Left kidney (tissue), 2 donors: ENCODE results near the gene RAMP1. TPM values are rescaled to one million over a fixed set of nuclear protein-coding genes. Genes with fewer than 3 reads are reported as not detected.
"Not testable (repeated sequence)": the region's sequence is repeated elsewhere in the genome, so short reads cannot be mapped to it uniquely, and the experiment has no call there.

Experiments used
- DNase-seq: peaks from one replicate; pipeline ENCODE4 v3.0.0-alpha.2; 2013
- polyA plus RNA-seq: library from polyadenylated mRNA; unstranded; fragments of 120-200 nt; gene quantifications from one replicate; pipeline ENCODE4 v1.2.1, GENCODE V29; 2013; ENCODE audit not compliant: insufficient read length

Gene RAMP1
- polyA plus RNA-seq, 1 donor, result 2.5 TPM

DNA sequence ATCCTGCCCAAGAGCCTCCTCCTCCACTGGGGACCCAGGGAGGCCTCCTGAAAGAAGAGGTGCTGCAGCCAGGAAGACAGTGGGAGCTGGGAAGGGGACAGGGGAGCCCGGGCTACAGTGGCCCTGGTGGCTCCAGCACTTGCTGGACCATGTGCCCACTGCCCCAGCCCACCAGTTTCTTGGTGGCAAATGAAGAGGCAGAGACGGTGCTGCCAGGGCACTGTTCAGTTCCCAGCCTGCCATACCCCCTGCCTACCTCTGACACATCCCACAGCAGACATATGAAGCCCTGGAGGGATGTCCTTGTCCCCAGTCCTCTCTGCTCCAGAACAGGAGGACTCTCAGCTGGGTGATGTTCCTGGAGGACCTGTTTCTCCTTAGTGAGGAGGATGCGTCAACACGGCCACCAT is 3.7 kb downstream of the RAMP1 start:
- no peak for DNase-seq

DNA sequence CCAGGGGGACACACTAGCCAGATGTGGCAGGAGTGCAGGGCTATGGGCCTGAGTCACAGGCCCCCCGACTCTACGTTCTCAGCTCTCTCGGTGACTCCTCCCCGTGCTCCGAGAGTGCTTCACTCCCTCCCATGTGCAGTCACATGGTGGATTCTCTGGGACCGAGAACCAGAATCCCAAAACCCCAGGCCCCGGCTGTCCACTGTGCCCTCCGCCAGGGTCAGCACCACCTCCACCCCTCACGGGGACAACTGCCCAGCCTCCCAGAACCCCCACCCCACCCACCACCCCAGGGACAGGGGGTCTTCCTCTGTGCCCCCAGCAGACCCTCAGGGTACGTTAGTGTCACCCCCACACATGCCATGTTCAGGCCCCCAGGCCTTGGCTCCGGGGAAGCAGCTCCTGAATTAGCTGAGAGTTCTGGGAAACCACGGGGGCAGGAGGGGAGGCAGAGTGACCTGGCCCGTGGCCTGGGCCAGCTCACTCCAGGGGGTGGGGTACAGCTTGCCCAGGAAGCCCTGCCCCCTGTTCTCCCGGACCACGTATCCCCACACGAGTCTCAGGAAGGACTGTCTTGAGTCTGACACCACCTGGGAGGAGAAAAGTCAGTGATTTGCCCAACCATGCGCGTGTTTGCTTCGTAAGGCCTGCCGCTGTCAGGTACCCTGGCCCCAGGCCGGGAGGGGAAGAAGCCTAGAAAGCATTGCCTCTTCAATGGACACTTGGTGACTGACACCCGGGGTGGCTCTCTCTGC is 4.4 kb downstream of the RAMP1 start:
- DNase-seq, result no peak

DNA sequence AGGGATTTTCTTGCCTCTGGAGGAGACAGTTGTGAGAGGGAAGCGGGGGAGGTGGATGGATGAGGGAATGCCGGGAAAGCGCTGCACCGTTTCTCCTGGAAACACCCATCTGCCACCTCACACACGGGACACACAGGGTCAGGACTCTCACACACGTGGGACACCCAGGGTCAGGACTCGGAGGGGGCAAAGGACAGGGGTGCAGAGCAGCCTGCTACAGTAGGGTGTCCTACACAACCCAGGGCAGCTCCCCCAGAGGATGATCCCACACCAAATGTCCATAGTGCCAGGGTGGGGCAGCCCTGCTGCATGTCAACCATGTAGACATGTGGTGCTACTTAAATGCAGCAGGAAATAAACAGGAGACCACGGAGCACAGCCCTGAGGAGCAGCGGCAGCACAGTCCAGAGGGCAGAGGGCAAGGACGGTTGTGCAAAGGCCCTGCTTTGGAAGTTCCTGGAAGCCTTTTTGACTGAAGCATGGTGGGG is 5.1 kb downstream of the RAMP1 start:
- no peak for DNase-seq

DNA sequence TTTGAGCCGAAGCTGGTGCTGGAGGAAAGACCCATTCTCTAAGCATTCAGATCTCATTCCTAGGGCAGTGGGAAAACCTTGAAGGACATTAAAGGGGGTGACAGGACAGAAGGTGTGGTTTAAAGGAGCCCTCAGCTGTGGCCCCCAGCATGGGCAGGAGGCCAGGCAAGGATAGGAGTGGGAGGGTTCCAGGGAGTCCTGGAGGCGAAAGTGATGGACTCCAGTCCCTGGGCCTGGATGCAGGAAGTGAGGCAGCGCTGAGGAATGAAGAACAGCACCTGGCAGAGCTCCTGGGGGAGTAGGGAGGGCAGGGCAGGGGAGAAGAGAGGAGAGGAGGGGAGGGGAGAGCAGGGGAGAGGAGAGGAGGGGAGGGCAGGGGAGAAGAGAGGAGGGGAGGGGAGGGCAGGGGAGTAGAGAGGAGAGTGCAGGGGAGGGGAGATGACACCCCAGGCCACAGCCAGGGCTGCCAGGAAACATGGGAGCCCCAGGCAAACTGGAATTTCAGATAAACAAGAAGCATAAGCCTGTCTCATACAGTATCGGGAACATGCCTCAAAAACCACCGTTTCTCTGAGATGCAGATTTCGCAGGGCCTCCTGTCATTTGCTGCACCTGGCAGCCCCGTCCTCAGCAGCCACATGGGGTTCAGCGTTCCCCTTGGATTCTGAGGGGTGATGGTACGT is 5.7 kb downstream of the RAMP1 start:
- no peak for DNase-seq

DNA sequence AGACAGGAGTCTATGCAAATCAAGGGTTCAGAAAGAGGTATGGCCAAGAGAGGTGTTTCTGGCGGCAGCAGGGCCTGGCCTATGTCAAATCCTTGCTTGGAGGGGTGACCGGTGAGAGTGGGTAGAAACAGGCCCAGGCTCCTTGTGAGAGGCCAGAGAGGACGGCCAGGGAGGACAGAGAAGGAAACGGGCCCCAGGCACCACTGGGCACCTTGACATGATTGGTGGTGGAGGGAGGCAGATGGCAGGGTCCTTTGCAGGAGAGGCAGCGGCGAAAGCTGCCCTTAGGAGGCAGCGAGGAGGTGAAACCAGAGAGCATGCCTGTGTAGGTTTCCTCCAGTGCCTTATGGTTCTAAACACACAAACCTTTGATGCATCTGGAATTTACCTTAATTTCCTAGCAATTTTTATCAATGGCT is 6.2 kb downstream of the RAMP1 start:
- DNase-seq, result no peak

DNA sequence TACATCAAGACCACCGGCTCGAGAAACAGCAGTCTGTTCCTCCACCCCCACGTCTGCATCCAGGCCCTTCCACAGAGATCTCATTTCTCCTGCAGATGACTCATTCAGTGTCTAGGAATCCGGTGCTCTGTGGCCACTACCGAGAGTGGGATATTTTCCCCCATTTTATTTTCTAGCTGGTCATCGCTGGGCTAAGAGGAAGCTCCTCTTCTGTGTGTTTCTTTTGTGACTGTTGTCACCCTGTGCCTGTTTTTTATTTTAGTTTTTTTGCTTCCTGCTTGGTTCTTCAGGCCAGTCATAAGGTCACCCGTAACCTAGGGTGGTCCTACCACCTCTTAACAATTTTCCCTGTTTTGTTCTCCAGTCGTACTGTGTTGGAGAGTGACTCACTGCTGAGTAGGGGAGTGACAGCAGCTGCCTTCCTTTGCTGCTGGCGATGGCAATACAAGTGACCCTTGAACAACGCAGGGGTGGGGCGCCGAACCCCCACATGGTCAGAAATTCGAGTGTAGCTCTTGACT is 6.7 kb downstream of the RAMP1 start:
- DNase-seq, result no peak

DNA sequence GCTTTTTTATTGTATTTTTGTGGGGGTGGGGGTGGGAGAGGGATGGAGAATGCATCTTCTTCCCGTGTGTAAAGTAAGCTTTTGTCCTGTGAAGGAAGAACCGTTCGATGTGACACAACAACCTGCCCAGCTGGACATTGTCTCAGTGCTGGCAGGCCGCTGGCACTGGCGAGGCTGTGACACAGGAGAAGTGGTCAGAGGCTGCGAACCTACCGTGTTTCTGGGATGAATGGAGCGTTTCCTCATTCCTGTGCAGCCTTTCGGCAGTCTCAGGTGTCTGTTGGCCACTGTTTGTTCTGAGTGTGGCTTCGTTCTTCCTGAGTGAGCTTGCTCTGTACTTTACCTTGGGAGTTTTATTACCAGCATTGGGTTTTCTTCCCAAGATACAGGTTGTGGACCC is 8.0 kb downstream of the RAMP1 start:
- DNase-seq, result no peak

DNA sequence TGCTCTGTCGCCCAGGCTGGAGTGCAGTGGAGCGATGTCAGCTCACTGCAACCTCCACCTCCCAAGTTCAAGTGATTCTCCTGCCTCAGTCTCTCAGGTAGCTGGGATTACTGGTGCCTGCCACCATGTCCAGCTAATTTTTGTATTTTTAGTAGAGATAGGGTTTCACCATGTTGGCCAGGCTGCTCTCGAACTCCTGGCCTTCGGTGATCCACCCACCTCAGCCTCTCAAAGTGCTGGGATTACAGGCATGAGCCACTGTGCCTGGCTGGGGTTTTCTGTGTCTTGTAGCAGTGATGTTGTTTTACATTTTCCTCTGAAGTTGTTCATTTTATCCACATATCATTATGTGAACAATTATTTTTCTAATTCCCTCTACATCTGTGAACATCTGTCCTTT is 8.7 kb downstream of the RAMP1 start:
- not testable (repeated sequence) for DNase-seq

DNA sequence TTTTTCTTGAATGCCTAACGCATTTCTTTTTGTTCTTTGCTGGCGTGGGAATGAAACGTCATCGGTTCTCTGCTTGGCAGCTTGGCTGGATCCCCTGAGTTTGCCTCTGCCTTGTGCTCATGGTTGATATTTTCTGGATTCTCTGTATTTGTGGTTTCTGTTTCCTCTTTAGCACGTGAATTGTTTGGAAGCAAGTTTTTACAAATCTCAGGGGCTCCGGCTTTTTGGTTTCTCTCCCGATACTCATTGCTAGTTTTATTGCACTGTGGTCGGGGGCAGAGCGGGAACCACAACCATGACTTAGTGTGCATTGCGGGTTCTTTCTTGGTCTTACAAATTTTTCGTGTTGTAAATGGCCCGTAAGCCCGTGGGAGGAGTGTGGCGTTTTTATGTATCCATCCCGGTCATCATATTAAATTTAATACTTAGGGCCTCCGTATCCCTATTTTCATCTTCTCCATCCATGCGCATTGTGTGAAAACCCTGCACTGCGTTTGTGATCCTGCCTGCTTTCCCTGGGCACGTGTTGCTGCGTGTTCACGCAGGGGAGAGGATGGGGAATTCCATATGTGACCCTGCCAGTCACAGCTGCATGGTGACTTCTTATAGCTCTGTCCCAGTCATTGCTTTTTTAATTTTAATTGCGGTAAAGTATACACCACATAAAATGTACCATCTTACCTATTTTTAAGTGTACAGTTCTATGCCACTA is 9.4 kb downstream of the RAMP1 start:
- DNase-seq, result no peak

DNA sequence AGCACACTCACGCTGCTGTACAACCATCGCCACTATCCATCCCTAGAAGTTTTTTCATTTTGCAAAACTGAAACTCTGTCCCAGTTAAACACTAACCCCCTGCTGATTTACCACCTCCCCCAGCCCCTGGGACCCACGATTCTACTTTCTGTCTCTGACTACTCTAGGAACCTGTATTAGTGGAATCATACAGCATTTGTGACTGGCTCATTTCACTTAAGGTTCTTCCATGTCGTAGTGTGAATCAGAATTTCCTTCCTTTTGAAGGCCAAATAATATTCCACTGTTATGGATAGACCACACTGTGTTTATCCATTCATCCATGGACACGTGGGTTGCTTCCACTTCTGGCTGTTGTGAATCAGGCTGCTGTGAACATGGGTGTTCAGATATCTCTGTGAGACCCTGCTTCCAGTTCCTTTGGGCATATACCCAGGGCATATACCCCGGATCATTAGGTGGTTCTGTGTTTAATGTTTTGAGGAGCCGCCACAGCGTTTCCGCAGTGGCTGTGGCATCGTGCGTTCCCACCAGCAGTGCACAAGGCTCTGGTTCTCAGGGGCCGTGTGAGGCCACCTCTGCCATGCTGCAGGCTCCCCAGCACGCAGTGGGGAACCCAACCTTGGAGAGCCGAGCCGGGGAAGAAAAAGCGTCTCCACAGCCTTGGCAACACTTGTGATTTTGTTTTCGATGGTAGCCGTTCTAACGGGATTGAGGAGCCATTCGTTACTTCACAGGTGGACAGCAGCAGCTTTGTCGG is 10.1 kb downstream of the RAMP1 start:
- no peak for DNase-seq

DNA sequence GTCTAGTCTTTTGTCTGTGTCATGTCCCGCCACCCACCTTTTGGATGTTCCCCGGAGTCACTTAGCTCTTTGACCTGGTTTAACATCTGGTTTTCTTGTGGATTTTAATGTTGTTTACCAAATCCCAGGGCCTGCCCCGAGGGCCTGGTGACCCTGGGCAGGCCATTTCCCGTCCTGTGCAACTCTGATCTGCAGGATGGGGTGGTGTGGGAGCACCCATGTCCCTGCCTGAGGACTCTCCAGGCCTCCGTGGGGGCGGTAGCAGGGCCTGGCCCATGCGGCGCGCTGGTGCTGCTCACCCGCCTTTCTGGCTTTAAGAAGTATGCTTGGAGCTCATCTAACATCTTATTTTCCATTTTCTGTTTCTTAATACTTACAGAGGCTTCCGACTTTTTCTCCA is 10.7 kb downstream of the RAMP1 start:
- DNase-seq, result no peak

DNA sequence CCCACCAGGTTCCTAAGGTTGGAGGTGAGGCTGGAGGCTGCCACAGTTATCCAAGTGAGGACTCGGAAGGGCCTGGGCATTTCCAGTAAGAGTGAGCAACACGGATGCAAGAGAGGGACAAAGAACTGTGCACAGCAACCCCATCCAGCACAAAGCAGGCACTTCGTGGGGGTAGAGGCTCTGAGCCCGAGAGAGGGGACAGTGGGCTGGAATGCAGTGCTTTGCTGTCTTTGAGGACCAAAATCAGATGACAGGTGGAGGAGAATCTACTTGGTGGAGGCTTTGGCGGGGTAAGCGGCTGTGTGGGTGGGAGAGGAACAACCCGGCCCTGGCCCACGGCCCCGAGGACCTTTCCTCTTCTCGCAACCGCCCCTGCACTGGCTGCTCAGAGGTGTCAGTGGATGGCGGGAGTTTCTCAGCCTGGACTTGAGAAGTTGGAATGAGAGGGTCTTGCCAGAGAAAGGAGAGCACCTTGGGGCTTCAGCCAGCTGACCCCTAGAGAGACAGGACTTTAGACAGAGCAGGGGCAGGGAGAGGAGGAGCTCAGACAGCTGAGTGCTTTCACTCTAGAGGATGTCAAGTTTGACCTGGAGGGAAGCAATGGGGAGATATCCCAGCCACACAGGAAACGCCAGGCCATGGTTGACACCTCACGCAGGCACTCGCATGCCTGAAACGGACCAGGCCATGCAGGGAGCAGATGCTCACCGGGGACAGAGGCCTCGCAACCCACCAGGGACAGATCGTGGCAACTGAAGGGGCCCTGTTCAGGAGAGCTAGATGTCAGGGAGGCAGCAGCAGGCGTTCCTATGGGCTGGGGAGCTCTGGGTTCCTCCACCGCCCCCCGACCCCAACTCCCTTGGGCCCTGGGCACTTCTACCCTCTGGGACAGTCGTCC is 11.6 kb downstream of the RAMP1 start:
- DNase-seq, result no peak

DNA sequence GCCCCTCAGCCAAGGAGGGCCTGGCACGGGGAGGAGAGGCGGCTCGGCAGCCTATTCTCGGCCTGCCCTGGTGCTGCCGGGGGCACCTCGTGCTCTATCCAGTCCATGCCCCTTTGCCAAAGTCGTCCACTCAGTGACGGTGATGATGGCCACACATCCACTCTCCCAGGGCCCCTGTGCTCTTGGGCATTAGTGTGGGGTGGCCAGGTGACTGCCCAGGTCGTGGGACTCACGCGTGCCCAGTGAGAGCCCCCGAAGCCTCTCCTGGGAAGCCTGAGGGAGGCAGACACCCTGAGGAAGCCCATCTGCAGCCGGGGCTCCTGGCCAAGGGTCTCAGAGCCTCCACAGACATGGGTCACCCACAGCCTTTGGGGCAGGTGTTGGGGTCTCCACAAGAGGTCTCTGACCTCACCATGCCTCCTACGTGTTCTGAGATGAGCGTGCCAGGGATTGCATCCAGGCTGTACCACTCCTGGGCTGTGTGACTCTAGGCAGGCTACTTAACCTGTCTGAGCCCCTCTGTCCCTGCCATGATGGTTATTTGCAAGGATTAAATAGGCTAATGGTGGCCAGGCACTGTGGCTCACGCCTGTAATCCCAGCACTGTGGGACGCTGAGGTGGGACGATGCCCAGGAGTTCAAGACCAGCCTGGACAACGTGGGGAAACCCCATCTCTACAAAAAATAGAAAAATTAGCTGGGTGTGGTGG is 12.9 kb downstream of the RAMP1 start:
- DNase-seq, result no peak

DNA sequence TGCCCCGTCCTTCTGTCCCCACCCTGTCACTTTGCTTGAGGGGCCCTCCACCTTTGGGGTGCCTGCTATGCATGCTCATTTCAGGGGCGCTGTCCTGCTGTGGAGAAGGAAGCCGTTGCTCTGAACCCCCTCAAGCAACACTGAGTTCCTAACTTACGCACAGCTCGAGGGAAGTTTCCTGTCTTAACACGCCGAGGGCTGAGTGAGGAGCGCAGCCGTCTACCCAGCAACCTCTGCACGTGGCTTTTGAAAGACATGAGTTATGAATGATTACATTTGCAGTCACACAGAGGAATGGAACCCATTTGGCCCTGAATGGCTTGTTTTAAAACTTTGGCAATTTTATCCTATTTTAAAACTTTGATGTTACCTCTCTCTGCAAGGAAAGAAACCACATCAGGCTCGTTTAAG is 14.0 kb downstream of the RAMP1 start:
- no peak for DNase-seq

DNA sequence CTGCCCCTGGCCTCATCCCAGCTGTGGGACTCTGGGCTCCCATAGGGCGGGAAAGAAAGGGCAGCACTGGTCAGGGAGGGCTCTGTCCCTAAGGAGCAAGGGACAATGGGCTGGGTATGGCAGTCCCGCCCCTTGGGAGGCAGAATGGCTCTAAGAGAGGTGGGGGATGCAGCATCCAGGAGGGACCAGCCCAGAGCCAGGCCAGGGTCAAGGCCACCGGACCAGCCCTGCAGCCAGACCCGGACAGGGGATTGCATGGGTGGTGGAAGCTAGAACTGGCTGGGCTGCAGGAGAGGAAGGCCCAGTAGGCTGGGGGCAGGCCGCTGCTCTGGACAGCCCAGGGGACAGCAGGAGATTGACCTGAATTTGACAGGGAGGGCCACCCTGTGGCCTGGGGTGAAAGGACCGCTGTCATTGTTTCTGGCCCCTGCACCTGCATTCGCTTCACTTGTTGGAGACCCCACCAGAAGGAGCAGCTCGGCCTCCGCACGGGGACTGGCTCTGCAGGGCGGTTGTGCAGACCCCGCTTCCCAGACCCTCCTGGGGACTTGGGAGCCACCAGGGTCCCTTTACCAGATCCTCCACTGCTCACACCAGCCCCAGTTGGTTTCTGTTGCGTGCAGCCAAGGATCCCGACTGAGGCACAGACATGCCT is 14.6 kb downstream of the RAMP1 start:
- DNase-seq, result no peak

DNA sequence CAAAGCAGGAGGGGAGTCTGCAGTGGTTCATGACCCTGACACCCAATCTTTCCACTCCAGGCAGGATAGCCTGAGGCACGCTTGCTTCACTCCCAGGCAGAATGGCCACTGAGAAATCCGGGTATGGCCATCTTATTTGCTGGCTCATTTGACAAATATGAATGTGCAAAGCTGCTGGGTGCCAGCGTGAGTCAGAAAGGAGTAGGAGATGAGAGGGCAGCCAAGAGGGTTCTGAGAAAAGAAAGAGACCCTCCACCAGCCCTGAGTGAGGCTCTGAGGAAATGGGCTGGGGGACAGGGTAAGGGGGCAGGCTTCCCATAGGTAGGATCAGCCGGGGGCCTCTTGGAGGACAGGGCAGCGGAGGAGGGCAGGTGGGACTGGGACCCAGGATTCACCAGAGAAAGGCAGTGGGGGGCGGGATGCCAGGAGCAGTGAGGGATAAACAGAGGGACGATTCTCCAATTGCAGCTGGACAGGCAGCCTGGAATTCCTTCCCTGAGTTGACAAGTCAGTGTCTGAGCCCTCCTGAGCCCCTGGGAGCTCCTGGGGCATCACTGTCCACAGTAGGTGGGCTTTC is 15.2 kb downstream of the RAMP1 start:
- no peak for DNase-seq

DNA sequence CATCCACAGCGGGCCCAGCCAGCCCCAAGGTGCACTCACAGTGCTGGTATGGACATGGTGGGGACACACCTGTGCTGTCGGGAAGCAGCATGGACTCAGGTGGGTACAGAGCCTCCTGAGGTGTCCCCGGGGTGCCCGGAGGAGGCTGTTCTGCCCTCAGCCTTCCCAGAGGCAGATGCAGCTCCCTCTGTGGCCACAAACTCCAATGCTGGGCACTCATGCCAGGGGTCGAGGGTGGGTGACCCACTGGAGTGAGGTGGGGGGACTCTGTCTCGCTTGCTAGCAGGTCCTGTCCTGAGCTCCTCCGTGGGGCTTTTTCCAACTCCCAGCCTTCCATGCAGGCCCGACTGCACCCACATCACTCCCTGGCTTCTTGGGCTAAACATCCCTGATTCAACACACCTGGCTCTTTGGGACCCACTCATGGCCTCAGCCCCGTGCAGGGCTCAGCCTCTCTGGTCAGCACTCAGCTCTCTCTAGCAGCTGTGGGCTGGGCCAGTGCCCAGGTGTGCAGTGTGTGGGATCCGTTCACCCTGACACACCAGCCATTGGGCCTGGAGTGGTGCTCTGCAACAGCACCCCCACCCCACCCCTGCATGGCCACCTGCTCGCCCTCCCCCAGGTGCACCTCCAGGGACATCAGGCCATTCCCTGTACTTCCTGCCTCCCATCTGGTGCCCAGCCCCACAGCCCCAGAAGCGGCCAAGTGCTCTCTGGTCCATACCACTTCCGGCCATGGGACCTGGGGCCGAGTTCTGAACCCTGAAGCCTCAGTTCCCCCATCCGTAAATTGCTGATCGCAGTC is 16.0 kb downstream of the RAMP1 start:
- no peak for DNase-seq

DNA sequence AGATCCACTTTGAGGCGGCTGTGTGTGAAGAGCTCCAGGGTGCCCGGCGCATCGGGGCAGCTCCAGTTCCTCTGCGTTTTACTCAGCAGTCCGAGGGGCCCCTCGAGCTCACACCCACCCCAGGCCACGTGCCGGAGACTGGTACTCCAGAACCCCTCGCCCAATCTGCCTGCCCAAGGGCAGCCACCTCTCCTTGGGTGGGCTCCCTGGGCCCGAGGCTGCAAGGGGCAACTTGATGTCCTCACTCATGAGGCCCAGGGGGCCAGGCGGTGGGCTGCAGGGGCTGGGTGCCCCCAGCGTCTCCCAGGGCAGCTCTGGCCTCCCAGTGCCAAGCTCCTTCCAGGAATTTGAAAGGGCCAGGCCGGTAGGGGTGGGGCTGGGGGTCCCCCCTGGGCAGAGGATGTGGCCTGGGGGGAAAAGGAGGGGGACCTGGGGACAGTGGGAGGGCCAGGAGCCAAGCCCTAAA is 16.7 kb downstream of the RAMP1 start:
- no peak for DNase-seq
